CD1c-positive myeloid dendritic cell (primary cell): Measurements from ENCODE around the gene EIF4B.
"Not testable (repeated sequence)": the region's sequence is repeated elsewhere in the genome, so short reads cannot be mapped to it uniquely, and the experiment has no call there.

Source experiments
- DNase-seq: peaks from one replicate; pipeline ENCODE4 v3.0.0-alpha.2; 2016; ENCODE audit errors: extremely low spot score

Gene EIF4B

GRCh38 chr12:52992699-52993557, 13.3 kb upstream of the EIF4B start:
- DNase-seq = no peak

DNA sequence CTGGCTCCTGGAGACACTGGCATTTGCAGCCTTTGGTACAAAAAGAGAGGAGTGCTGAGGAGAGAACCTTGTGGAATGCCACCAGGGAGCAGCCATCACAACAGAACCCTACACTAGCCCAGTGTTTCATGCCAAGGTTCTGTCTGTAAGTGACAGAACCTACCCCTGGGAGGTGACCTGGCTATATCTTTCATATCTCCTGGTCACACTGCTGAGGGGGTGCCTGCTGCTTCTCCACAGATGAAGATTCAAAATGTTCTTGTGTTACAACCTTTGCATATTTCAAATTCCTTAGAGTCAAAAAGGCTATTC, 12.7 kb upstream of the EIF4B start:
- DNase-seq = no peak

DNA sequence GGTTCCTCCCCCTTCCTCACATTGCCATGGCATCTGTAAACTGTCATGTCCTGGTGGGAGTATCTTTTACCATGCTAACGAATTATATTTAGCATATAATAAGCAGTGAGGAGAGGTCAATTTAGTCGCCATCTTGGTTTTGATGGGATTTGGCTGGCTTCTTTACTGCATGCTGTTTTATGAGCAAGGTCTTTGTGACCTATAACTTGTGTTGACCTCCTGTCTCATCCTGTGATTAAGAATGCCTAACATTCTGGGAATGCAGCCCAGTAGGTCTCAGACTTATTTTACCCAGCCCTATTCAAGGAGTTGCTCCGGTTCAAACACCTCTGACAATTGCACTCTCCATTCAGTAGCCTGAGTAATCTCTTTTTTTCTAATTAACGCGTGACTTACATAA, 2.1 kb upstream of the EIF4B start:
- DNase-seq = no peak

DNA sequence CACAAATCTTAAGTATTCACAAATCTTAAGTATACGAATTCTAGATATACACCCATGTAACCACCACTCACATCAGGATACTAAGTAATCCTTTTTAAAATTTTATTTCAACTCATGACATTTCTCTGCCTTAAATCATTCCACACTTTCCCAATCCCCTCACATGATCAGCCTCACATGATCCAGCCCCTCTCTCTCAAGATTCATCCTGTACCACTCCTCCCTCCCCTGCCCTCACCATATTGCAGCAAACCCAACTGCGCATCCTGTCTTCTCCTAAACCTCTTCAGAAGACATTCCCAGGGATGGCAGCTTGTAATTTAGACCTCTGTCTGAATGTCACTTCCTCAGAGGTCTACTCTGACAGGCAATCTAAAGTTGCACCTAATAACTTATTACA, 1.7 kb upstream of the EIF4B start:
- no peak for DNase-seq

DNA sequence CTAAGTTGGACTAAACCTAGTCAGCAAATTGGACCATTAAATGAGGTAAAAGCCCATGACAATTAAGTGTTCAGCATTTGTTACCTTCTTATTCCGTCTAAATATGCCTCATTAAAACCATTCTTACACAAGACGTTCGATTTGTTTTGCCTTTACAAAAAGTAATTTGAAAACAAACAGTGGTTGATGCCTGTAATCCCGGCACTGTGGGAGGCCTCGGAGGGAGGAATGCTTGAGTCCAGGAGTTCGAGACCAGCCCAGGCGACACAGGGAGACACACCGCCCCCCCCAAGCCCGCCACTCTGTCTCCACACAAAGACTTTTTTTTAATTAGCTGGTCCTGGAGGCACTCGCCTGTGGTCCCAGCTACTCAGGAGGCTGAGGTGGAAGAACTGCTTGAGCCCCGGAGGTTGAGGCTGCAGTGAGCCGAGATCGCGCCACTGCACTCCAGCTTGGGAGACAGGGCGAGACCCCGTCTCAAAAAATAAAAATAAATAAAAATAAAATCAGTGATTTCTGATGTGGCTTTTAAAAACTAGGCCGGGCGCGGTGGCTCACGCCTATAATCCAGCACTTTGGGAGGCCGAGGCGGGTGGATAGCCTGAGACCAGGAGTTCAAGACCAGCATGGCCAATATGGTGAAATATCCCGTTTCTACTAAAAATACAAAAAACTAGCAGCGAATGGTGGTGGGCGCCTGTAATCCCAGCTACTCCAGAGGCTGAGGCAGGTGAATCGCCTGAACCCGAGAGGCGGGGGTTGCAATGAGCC, 856 bp upstream of the EIF4B start:
- DNase-seq = no peak

DNA sequence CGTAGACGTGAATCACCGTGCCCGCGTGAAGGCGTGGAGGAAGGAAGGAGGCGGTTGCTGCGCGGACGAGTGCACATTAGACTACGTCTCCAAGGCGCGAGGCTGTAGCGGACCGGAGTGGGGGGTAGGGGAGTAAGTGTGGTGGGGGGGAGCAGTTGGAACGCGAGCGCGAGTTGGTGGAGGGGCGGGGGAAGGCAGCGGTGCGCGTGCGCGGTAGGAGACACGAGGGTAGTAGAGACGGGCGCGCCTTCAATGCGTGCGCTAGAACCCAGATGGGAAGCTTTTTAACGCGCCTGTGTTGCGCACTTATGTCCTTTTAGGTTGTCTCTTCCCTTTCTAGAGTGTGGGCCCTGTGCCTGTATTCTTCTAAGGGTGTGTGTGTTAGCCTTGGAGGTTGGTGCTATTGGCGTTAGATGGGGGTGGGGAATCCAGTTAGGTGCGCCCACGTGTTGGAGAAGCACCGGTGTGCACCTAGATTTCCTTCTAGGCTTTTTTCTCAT, 604 bp downstream of the EIF4B start:
- peak; percentile 89 for DNase-seq

- no peak for DNase-seq
These were observed 1.1 kb downstream of the EIF4B start for GRCh38 chr12:53007343-53007742.

GRCh38 chr12:53008760-53009159, 2.5 kb downstream of the EIF4B start:
- not testable (repeated sequence) for DNase-seq

- no peak for DNase-seq
These were observed 4.7 kb downstream of the EIF4B start for GRCh38 chr12:53010955-53011354.

GRCh38 chr12:53011889-53012288, 5.6 kb downstream of the EIF4B start:
- no peak for DNase-seq

DNA sequence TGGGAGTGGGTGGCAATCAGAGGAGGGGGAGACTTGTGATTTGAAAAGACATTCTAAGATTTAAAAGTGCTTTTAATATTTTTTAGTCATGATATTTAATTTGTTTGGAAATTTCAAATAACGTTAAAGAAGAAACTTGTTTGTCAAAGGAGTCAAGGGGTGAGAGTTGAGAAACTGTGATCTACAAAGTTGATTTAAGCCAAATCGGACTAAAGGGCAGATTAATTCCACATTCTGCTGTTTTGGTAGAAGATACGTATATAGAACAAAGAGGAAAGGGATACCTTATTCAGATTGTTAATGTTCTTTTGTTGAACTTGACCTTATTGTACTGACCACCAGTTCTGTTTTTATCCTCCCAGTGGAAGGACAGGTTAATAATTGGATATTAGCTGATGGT, 6.7 kb downstream of the EIF4B start:
- DNase-seq = no peak

DNA sequence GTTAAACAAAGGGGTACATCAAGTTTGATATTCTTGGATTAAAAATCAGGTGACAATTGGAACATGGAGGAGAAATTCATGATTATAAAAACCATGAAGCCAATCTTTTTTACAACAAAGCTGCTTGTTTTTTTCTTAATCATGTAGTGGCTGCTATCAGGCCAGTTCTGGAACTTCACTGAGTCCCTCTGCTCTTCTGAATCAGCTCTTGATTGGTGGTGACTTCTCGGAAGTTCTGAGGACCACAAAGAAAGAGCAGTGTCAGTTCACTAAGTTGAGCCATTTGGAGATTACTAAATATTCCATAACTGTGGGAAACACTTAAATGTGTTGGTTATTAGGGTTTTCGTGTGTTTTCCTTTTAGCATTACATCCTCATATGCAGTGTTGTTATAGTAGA, 8.5 kb downstream of the EIF4B start:
- DNase-seq = no peak

DNA sequence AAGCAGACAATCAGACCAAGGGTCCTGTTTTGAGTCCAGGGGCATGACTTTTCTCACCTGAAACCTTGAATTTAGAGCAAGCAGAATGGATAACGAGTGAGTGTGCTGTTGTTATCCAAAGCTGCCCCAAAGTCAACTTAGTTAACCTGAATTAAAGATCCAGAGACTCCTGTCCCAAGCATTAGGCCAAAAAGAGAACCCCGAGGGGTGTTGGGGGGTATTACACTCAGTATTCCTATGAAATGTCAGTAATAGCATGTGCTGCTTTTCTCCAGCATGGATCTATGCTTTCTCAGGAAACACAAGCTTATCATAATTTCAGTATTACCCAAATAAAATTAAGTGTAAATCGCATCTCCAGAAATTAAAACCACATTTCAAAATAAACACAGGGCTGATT, 19.0 kb downstream of the EIF4B start:
- DNase-seq = no peak

- not testable (repeated sequence) for DNase-seq
These were observed 20.8 kb downstream of the EIF4B start for GRCh38 chr12:53027014-53027413.

GRCh38 chr12:53031616-53032015, 25.4 kb downstream of the EIF4B start:
- DNase-seq = no peak

- DNase-seq = not testable (repeated sequence)
These were observed 27.6 kb downstream of the EIF4B start for GRCh38 chr12:53033832-53034231.

- DNase-seq = no peak
These were observed 28.2 kb downstream of the EIF4B start for GRCh38 chr12:53034459-53034858.

DNA sequence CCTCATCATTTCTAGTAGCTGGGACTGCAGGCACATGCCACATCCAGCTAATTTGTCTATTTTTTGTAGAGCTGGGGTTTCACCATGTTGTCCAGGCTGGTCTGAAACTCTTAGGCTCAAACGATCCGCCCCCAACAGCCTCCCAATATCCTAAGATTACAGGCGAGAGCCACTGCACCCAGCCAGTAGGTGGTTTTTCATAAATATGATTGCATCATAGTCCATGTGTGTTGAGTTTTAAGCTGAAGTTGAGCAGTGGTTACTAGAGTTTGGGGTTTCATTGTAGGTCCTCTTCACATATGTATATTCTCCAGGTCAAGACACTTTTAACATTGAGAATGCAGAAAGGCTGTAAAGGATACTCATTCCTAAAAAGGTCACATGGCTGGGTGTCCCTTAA, 30.5 kb downstream of the EIF4B start:
- DNase-seq = no peak

DNA sequence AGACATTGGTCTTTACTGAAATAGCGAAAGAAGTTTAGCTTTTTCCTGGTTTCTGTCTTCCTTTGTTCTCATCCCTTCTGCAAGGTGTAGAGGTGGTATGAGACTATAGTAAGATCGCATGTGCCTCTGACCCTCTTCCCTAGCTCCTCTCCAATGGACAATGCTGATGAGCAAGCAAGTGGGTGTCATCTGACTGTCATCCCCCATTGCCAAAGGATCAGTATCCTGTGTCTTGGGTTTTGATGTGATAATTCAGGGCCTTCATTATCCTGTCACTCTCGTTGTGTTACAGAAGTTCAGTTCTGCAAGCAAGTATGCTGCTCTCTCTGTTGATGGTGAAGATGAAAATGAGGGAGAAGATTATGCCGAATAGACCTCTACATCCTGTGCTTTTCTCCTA, 33.6 kb downstream of the EIF4B start:
- no peak for DNase-seq

DNA sequence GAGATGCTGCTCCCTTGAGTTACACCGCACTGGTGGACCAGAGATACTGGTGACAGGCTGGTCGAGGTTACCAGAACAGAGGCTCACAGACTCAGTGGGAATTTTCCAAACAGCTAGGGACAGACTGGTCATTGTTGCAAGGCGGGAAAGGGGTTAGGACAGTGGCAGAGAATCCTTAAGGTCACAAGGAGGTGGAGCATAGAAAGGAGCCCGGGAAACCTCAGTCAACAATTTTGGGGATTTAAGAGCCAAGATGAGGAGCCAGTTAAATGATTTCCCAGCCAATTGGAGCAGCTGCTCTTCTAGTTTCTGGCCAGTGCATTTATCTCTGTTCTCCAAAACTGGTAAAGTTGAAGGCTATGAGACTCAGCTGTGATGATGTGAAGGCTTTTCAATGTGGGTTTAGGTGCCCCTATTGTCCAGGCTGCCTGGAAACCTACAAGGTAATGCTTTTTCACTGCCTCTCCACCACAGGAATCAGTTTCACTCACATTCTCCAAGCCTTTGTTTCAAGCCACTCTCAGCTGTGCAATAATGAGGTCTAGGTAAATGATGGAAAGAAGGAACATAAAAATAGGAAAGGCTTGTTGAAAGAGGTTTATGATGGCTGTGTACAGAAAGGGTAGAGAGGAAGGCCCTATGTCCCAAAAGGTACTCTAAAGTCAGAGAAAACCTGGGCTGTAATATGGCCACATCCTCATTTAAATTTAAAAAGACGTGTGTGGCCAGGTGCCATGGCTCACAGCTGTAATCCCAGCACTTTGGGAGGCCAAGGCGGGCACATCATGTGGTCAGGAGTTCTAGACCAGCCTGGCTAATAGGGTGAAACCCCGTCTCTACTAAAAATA, 36.6 kb downstream of the EIF4B start:
- no peak for DNase-seq

DNA sequence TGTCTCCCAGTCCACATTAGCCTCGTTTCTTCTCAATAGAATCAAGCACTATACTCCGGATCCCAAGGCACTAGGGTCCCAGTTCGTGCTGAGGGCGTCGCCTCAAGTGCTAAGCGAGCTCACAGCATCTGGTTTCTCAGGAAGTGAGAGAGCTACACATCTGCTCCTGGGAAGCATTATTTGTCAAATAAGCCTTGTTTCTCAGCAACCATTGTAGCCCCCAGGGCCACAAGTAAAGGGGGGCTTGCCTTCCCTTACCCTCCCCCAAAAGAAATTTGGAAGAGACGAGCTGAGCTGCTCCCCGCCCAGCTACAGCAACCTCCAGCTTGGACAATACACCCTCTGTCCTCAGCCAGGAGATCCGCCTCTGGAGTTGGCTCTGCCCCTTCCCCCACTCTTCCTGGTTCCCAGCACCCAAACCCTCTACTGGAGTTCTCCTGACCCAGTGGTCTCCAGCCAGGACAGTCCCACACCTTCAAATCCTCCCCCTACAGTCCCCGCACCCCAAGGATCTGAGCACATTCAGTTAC, 37.9 kb downstream of the EIF4B start:
- no peak for DNase-seq
